ENCODE results near the gene STRA6.

- TF ChIP-seq CTCF (IDR thresholded peaks at IDR 0.05) (no peak), POLR2A (IDR thresholded peaks at IDR 0.05) (no peak), POLR2AphosphoS5 (IDR thresholded peaks at IDR 0.05) (no peak)
Measured at GRCh38 chr15:74252291-74252690, 49.7 kb upstream of the STRA6 start.
